Bronchial smooth muscle cell (primary cell): ENCODE results near the gene INPP5J. TPM values are rescaled to one million over a fixed set of nuclear protein-coding genes. Genes with fewer than 3 reads are reported as not detected.

Experiments used
- total RNA-seq: library from RNA; depleted of rRNA; stranded (reverse); fragments of >200 nt; gene quantifications from 2 replicates; pipeline ENCODE4 v1.2.1, GENCODE V29; 2014

The INPP5J gene, protein sequence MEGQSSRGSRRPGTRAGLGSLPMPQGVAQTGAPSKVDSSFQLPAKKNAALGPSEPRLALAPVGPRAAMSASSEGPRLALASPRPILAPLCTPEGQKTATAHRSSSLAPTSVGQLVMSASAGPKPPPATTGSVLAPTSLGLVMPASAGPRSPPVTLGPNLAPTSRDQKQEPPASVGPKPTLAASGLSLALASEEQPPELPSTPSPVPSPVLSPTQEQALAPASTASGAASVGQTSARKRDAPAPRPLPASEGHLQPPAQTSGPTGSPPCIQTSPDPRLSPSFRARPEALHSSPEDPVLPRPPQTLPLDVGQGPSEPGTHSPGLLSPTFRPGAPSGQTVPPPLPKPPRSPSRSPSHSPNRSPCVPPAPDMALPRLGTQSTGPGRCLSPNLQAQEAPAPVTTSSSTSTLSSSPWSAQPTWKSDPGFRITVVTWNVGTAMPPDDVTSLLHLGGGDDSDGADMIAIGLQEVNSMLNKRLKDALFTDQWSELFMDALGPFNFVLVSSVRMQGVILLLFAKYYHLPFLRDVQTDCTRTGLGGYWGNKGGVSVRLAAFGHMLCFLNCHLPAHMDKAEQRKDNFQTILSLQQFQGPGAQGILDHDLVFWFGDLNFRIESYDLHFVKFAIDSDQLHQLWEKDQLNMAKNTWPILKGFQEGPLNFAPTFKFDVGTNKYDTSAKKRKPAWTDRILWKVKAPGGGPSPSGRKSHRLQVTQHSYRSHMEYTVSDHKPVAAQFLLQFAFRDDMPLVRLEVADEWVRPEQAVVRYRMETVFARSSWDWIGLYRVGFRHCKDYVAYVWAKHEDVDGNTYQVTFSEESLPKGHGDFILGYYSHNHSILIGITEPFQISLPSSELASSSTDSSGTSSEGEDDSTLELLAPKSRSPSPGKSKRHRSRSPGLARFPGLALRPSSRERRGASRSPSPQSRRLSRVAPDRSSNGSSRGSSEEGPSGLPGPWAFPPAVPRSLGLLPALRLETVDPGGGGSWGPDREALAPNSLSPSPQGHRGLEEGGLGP
- total RNA-seq, result 0.16 and 0.17 TPM in 2 replicates

DNA sequence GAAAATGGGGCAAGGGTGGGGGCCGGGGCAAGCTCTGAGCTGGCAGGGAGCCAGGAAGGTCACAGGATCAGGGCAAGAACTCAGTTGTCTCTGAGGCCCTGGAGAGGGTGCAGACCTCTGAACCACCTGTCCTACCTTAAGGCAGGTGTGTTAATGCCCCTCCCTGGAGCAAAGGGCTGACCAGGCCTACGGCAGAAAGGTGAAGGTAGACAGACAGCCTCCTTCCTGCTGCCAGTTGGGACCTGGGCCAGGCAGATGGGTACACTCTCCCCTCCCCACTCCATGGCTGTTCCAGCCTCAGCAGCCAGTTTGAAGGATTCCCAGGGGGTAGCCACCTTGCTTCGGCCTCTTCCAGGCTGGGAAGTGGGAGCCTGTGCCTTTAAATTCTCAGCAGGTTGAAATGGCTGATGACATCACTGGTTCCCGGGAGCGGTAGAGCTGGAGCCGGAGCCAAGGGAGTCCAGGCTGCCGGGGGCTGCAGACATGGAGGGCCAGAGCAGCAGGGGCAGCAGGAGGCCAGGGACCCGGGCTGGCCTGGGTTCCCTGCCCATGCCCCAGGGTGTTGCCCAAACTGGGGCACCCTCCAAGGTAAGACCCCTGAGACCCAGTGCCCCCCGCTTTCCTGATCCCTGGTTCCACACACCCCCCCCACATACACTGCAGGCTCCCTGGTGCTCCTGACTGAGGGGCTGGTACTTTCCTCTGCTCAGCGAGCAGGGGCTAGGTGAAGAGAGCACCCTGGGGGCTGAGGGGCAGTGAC is at the start of gene INPP5J:
Gene INPP5J (plus strand): TSS at position 435 of the 760 bp plus-strand sequence. CDS start 49 bp downstream, at position 484.

DNA sequence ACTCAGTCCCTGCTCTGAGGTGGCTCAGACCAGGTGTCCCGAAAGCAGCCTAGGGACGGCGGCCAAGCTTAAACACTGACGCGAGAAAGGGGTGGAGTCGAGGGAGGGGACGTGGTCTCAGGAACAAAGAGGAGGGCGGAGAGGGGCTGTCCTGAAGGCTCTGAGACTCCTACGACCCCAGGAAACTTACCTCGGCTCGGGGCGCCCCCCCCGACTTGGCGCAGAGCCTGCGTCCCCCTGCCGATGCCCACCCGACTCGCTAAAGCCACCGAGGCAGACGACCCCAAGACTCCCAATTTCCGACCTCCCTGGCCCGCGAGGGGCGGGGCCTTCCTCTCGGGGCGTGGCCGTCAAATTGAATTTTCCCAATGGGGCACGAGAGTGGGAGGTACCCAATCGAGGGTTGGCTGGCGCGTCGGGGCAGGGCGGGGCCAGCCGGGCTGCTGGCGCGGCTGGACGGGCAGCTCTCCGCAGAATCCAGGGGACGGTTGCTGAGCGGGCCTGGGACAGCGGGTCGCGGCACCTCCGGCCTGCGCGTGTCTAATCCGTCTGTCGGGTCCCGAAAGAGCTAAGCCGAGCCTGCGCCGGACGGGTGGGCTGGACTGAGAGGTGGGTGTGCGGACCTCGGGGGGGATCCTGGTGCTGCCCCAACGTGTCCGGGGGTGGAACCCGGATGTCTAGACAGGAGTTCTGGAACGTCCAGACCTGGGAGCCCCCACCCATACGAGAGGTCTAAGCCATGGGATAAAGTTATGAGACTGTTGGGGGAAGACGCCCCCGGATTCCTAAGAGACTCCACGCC is 41.7 kb upstream of the INPP5J start, which contains the start of gene SMTN:
Gene SMTN (plus strand): TSS at position 471 of the 802 bp plus-strand sequence. CDS start 1,941 bp downstream, outside the sequence.

DNA sequence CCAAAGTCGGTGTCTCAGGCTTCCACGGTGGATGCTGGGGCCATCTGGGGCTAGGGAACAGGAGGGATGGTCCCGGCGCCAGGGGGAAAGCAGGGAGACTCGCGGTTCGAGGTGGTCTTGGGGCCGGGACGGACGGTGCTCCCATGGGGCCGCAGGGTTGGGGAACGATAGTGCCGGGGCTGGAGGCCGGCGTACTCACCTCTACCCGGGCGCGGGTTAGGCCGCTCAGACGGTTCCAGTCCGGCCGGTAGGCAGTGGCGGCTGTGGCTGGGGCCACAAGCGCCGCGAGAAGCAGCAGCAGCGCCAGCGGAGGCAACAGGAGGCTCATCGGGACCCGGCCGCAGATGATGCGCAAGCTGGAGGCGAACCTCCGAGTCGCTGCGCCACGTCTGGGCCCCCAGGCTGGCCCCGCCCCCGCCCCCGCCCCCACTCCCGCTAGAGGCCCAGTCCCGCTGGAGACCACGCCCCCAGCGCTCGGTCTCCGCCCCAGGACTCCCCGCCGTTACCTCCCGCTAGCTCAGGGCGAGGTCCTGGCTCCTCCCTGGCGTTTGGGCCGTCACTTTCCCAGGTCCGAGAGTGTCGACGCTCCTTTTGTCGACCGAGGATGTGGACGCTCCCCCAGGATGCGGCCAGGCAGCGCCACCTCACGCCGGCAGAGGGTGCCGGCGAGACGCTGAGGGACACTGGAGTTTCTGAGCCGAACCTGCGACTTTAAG is 15.4 kb upstream of the INPP5J start, which contains the start of gene SELENOM:
Gene SELENOM (minus strand): TSS at position 391 of the 716 bp plus-strand sequence. CDS start 63 bp downstream, at position 328.

DNA sequence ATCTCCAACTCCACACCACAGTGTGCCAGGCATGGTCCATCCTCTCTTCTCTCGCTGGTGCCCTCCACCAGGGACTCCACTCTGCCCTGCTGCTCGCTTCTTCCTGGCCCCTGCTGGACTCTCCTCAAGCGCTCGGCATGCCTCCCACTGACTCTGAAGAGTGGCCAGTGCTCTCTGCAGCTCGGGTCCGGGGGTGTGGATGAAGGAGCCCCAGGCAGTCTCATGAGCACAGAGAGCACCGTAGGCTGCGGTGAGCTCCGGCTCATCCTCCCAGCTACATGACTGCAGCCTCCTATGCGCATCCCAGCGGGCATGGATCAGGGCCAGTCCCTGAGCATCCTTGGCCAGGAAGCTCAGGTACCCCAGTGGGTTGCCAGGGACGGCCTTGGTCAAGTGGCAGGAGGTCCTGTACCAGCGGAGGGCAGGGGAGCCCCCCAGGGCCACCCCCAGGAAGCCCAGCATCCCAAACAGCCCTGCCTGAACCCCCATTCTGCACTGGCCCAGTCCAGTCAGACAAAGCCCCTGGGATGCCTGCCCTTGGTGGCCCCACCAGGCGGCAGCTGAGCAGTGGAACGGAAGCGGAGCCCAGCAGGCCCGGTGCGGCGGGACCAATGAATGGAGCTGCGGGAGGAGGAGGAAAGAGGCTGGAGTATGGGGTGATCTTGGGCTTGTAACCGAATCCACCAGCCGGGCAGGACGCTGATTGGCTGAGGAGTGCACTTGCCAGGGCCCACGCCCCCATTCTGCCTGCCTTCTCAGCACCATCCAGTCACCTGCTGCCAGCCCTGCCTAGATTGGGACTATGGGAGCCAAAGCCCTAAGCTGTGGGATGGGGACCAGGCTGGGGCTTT is 17.3 kb downstream of the INPP5J start, which contains the start of gene PLA2G3:
Gene PLA2G3 (minus strand): TSS at position 643 of the 851 bp plus-strand sequence. CDS start 154 bp downstream, at position 489.

Other genes with a start within 250 kb of the INPP5J start
- 12.8 and 13.1 TPM in 2 replicates for gene MORC2, start 154.2 kb upstream of the INPP5J start, total RNA-seq
- gene TUG1, start 153.7 kb upstream of the INPP5J start, total RNA-seq, result 17.3 and 24.1 TPM in 2 replicates
- gene SMTN, start 41.6 kb upstream of the INPP5J start, total RNA-seq, result 59.1 and 99.7 TPM in 2 replicates
- 62.4 and 83.5 TPM in 2 replicates for gene SELENOM, start 15.4 kb upstream of the INPP5J start, total RNA-seq
- 0.16 TPM in 1 of 2 replicates, not detected in the other for gene PLA2G3, start 17.5 kb downstream of the INPP5J start, total RNA-seq
- gene RNF185, start 37.2 kb downstream of the INPP5J start, total RNA-seq, result 24.3 and 26.2 TPM in 2 replicates
- gene LIMK2, start 89.3 kb downstream of the INPP5J start, total RNA-seq, result 16.9 and 21.3 TPM in 2 replicates
- gene PIK3IP1, start 169.5 kb downstream of the INPP5J start, total RNA-seq, result 37.4 and 54.0 TPM in 2 replicates
- gene PATZ1, start 223.4 kb downstream of the INPP5J start, total RNA-seq, result 8.8 and 14.9 TPM in 2 replicates